Stimulated activated CD4-positive, alpha-beta T cell treated with anti-CD3 and anti-CD28 coated beads, Interleukin-15, amount 100 ng/mL, for 48 hours (primary cell): ENCODE results near the gene PPP4R3A.
"Not testable (repeated sequence)": the region's sequence is repeated elsewhere in the genome, so short reads cannot be mapped to it uniquely, and the experiment has no call there.

Source experiments
- DNase-seq, 2 donors: peaks; one replicate each; pipeline ENCODE4 v3.0.0-alpha.2; 2020; ENCODE audit warnings: low read depth in 2 of 2

The PPP4R3A gene

DNA sequence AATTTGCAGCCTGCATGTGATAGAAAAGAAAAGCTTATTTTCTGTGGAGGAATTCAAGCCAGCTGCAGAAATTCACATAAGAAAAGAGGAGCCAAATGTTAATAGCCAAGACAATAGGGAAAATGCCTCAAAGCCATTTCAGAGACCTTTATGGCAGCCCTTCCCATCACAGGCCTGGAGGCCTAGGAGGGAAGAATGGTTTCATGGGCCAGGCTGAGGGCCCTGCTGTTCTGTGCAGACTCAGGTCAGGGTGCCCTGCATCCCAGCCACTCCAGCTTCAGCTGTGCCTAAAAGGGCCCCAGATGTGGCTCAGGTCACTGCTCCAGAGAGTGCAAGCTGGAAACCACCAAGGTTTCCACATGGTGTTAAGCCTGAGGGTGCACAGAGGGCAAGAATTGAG lies 71.3 kb downstream of the PPP4R3A start:
- DNase-seq = no peak

DNA sequence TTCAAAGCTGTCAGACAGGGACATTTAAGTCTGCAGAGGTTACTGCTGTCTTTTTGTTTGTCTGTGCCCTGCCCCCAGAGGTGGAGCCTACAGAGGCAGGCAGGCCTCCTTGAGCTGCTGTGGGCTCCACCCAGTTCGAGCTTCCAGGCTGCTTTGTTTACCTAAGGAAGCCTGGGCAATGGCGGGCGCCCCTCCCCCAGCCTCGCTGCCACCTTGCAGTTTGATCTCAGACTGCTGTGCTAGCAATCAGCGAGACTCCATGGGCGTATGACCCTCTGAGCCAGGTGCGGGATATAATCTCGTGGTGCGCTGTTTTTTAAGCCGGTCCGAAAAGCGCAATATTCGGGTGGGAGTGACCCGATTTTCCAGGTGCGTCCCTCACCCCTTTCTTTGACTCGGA lies 73.8 kb downstream of the PPP4R3A start:
- DNase-seq = not testable (repeated sequence)

DNA sequence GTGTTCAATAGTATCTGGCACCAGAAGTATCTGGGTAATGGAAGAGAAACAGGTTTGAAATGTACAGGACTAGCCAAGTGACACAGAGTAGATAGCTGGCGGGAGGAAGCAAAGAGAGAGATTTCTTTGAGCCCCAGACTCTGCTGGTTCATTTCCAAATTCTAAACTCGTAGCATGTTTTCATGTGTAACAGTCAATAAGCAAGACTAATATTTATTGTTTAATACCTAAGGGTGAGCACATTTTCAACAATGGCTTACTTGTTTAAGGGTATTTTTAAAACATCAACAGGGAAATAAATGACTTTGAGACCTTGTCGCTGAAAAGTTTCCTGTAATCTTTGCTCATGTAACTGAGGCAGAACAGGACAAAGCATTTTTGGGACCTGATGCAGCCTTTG lies 80.7 kb downstream of the PPP4R3A start:
- DNase-seq = no peak

DNA sequence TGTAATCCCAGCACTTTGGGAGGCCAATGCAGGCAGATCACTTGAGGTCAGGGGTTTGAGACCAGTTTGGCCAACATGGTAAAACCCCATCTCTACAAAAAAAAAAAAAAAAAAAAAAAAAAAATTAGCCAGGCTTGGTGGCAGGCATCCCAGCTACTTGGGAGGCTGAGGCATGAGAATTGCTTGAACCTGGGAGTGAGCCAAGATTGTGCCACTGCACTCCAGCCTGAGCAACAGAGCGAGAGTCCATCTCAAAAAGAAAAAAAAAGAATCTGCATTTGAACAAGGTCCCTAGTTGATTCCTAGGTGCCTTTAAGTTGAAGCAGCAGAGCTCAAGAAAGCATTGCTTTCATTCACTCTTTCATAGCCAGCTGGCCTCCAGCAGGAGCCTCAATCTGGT lies 81.2 kb downstream of the PPP4R3A start:
- not testable (repeated sequence) for DNase-seq

GRCh38 chr14:91425531-91425944 lies 84.6 kb downstream of the PPP4R3A start:
- DNase-seq = not testable (repeated sequence)

DNA sequence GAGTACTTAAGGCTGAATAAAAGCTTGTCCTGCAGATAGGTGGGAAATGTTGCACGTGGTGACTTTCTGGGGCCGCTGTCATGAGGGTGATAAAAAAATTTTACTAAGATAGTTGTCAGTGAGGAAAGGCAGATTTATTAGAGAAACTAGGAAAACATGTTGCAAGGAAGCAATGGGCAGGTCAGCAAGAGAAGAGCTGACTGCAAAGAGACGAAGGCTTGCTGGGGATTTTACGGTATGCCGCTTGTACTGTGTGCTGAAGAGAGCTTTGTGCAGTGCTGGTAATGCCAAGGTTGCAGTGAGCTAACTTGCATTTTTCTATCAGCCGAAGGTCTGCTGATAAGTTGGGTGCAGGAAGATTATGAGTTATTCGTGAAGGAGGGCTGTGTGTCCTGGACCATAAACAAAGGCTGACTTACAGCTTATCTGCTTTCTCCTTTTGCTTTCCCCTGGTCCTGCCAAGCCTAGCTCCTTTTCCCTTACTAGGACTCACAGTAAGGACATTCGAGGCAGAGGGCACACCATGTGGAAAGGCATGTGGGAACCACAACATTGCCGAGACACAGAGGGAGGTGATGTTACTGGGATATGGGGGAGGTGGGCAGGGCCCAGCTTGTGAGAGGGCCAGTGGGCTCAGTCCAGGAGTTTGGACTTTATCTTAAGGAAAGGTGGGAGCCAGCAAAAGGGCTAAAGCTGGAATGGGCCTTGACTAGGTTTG lies 85.1 kb downstream of the PPP4R3A start:
- DNase-seq = no peak

- no peak for DNase-seq
Measured at GRCh38 chr14:91420686-91421085, 89.4 kb downstream of the PPP4R3A start.

DNA sequence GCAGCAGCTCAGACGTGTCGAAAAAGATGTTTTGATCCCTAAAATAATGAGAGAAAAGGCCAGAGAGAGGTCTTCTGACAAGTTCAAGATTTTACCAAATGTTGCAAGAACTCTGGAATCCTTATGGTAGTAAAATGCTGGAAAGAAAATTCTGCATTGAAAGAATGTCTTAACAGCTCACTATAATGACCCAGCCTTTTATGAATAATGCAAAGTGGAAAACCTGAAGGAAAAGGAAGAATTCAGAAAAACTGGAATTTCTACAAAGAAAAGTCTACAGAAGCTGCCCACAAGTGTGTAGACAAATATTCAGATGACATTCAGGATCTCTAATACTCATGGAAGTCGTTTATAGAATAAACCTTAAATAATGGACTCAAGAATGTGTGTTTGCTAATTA lies 90.7 kb downstream of the PPP4R3A start:
- DNase-seq = no peak

DNA sequence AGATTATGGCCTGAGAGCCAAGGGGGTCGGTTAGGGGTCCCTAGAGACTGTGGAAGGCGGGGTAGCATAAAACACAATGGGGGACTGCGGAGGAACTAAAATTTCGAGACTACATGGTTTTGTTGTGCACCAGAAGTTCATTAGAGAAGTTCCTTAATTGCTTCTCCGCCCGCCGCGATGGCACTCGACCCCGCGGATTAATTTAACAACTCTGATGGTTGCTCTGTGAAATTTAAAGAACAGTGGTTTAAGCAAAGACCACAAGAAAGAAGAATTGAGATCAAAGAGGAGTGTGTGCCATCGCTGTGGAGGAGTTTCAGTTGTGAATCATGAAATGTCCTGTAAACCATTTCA lies 91.1 kb downstream of the PPP4R3A start:
- DNase-seq = peak in 1 of 2 donors; percentile 52

GRCh38 chr14:91418387-91419043 lies 91.6 kb downstream of the PPP4R3A start:
- peak; percentile 67 to 77 for DNase-seq

DNA sequence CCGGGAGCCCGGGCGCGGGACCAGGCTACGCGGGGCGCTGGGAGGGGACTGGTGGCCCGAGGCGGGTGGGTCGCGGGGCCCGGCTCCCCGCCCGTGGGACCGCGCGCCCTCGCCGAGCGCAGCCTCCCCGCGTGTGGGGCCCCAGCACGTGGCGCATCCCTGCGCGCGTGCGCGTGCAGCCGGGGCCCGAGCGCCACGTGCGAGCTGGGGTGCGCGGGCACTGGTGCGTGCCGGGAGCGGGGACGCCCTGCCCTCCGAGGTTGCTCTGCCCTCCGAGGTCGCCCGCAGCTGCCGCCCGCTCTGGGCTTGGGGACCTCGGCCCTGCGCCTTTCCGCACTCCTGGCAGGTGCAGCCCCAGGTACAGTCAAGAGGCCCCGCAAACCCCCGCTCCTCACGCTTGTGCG lies 92.1 kb downstream of the PPP4R3A start:
- no peak for DNase-seq

- DNase-seq = peak; percentile 59 to 63
Measured at GRCh38 chr14:91417120-91417982, 92.8 kb downstream of the PPP4R3A start, which contains the start of gene CCDC88C. CCDC88C (minus strand) TSS chr14:91417820; CDS start chr14:91417690, 130 bp downstream.

DNA sequence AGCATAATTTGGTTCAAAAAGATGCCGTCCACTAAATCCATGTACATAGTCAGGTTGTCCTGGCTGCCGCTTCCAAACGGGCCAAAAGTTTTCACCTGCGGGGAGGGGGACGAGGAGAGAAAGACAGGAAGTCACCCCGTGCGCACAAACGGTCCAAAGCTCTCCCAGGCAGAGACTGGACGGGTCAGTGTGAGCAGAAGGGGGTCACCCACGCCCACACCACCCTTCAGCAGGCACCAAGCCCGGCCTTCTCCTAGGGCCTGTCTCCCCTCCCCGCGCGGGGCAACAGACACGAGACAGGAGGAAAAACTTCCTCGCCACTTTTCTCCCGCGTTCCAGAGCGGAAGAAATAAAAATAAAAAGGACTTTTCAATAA lies 93.4 kb downstream of the PPP4R3A start:
- no peak for DNase-seq

DNA sequence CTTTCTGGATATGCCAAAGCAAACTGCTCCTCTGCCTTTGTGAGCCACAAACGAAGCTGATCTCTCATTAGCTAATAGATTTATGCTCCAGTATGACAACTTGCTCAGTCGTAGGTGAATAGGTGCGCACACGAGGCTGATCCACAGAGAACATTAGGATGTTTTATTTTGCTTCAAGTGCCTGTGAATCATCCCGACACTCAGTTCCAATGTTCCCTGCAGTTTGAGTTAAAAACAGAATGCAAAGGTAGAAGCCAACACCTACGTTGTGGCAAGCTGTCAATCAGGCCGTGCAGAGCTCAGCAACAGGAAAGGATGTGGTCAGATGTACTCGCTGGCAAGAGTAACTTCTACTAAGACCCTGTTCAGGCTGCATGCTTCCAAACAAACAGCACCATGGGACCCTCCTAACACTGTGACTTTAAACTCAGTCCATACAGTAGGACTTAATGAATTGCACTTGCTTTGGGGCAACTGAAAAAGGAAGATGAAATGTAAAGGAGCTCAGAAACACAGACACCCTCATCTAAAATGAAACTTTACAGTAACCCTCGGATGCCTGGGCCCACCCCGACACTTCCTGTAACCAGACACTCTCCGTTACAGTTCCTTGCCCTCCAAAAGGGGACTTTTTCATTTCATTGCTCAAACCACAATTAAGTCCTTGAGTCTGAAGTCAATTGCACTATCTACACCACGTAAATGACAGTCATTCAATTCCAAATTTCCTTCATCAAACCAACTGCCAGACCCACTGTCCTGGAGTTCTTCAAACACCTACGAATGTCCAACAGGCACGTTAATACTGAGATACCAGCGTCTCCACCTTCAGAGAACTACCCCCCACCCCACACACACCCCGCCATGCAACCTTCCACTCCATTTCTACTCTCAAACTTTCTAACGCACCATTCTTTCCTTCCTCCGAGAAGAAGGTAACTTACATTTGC lies 94.0 kb downstream of the PPP4R3A start:
- DNase-seq = peak; percentile 67 to 69

DNA sequence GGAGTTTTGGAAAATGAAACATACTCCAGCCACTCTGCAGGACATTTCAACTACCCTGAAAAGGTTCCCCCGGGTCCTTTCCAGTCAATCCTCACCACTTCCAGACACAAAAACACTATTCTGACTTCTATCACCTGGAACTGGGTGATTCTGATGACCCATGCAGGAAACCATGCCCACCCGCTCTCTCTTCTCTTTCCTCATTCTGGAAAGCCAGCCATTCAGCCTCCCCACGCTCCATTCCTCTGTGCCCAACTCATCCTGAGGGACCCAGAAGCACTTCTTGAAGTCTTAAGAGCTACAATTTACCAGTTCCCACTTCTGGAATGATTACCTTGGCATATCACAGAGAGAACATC lies 95.7 kb downstream of the PPP4R3A start:
- no peak for DNase-seq

- DNase-seq = no peak
Measured at GRCh38 chr14:91413547-91414474, 96.3 kb downstream of the PPP4R3A start.

DNA sequence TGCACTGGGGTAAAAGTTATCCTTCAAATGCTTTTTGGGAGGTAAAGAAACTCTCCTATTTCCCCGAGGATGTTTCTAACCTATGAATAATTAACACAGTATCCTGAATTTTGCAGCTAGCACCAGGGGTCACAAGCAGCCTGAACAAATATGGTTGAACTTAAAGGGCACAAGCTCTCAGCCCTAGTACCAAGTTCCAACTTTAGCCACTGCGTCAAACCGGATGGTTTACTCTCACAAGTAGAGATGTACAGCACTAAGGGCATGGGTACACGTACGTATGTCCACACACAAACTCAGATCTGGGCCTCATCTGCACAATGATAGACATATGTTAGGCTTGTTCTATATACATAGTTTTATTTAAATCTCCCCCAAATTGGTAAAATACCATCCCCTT lies 97.2 kb downstream of the PPP4R3A start:
- no peak for DNase-seq

- DNase-seq = no peak
Measured at GRCh38 chr14:91410771-91411536, 99.2 kb downstream of the PPP4R3A start.

- no peak for DNase-seq
Measured at GRCh38 chr14:91409928-91410718, 100.0 kb downstream of the PPP4R3A start.
